Skeletal muscle satellite cell (primary cell): ENCODE results near the gene SLC30A7. TPM values are rescaled to one million over a fixed set of nuclear protein-coding genes. Genes with fewer than 3 reads are reported as not detected.
"Not testable (repeated sequence)": the region's sequence is repeated elsewhere in the genome, so short reads cannot be mapped to it uniquely, and the experiment has no call there.

Source experiments
- H3K27me3 ChIP-seq: 2 replicates; pipeline ENCODE4 v1.7.0; 2013; ENCODE audit warnings: low read length; ENCODE audit not compliant: control insufficient read depth, insufficient read depth
- H3K36me3 ChIP-seq: 2 replicates; pipeline ENCODE4 v1.7.0; 2013; ENCODE audit warnings: mild to moderate bottlenecking, control low read depth, low read length; ENCODE audit not compliant: insufficient read depth
- H3K4me1 ChIP-seq: 2 replicates; pipeline ENCODE4 v1.7.0; 2013; ENCODE audit warnings: low read length; ENCODE audit not compliant: control insufficient read depth, insufficient read depth
- H3K4me2 ChIP-seq: 2 replicates; pipeline ENCODE4 v1.7.0; 2013; ENCODE audit warnings: mild to moderate bottlenecking, low read length
- H3K4me3 ChIP-seq: 2 replicates; pipeline ENCODE4 v1.7.0; 2013; ENCODE audit warnings: low read length
- H3K9ac ChIP-seq: 2 replicates; pipeline ENCODE4 v1.7.0; 2013; ENCODE audit warnings: mild to moderate bottlenecking, low read depth, low read length, moderate library complexity
- H3K9me3 ChIP-seq: replicated peaks from 2 replicates; pipeline ENCODE4 v1.7.0; 2013; ENCODE audit warnings: mild to moderate bottlenecking, control low read depth, low read length
- total RNA-seq: library from RNA; depleted of rRNA; stranded (reverse); fragments of >200 nt; gene quantifications from 2 replicates; pipeline ENCODE4 v1.2.3, GENCODE V29; 2012; rRNA removed

The SLC30A7 gene
- 40.6 and 43.6 TPM in 2 replicates for total RNA-seq

GRCh38 chr1:100895540-100896480, at the start of gene SLC30A7:
SLC30A7 (plus strand) TSS chr1:100896090; CDS start chr1:100896263, 173 bp downstream.
- peaks cover 26% of the 10 kb centered on the region for H3K4me1 ChIP-seq
- peak within 1 kb of the TSS; percentile 77 for H3K4me3 ChIP-seq
- H3K4me2 ChIP-seq = peak within 1 kb of the TSS; percentile 94
- H3K9ac ChIP-seq = peak within 1 kb of the TSS; percentile 94
- H3K9me3 ChIP-seq = no peaks in the 10 kb centered on the region
- H3K36me3 ChIP-seq = peaks cover 24% of the 10 kb centered on the region
- H3K27me3 ChIP-seq = no peaks in the 10 kb centered on the region

GRCh38 chr1:100847361-100848082, 48.4 kb upstream of the SLC30A7 start:
- Histone ChIP-seq H3K4me3 (peak overlapping the region; percentile 33), H3K4me1 (peaks cover 10% of the 10 kb centered on the region), H3K9ac (peak overlapping the region; percentile 23), H3K9me3 (no peaks in the 10 kb centered on the region), H3K4me2 (peak overlapping the region; percentile 67), H3K27me3 (no peaks in the 10 kb centered on the region), H3K36me3 (no peaks in the 10 kb centered on the region)

- Histone ChIP-seq H3K4me1 (peaks cover 14% of the 10 kb centered on the region), H3K4me2 (no peak overlapping the region), H3K9me3 (peaks cover 4% of the 10 kb centered on the region), H3K9ac (no peak overlapping the region), H3K4me3 (no peak overlapping the region), H3K27me3 (no peaks in the 10 kb centered on the region), H3K36me3 (no peaks in the 10 kb centered on the region)
Observed at GRCh38 chr1:100851726-100852125, 44.2 kb upstream of the SLC30A7 start.

- Histone ChIP-seq H3K4me3 (no peak overlapping the region), H3K27me3 (no peaks in the 10 kb centered on the region), H3K9ac (no peak overlapping the region), H3K4me1 (peaks cover 14% of the 10 kb centered on the region), H3K36me3 (no peaks in the 10 kb centered on the region), H3K9me3 (peaks cover 4% of the 10 kb centered on the region), H3K4me2 (no peak overlapping the region)
Observed at GRCh38 chr1:100852976-100853375, 42.9 kb upstream of the SLC30A7 start.

- not testable (repeated sequence) for H3K36me3 ChIP-seq, H3K9ac ChIP-seq, H3K4me3 ChIP-seq, H3K27me3 ChIP-seq, H3K9me3 ChIP-seq
- H3K4me2 ChIP-seq = peak overlapping the region; percentile 51
- peaks cover 17% of the 10 kb centered on the region for H3K4me1 ChIP-seq
Observed at GRCh38 chr1:100855116-100855515, 40.8 kb upstream of the SLC30A7 start.

- H3K36me3 ChIP-seq = no peaks in the 10 kb centered on the region
- no peaks in the 10 kb centered on the region for H3K27me3 ChIP-seq
- no peak overlapping the region for H3K9ac ChIP-seq
- H3K9me3 ChIP-seq = peaks cover 6% of the 10 kb centered on the region
- H3K4me2 ChIP-seq = no peak overlapping the region
- H3K4me1 ChIP-seq = peaks cover 38% of the 10 kb centered on the region
- no peak overlapping the region for H3K4me3 ChIP-seq
Observed at GRCh38 chr1:100860397-100860991, 35.4 kb upstream of the SLC30A7 start.

GRCh38 chr1:100861379-100861778, 34.5 kb upstream of the SLC30A7 start:
- peak overlapping the region; percentile 74 for H3K9ac ChIP-seq
- H3K4me2 ChIP-seq = peak overlapping the region; percentile 42
- H3K36me3 ChIP-seq = no peaks in the 10 kb centered on the region
- peak overlapping the region; percentile 26 for H3K4me3 ChIP-seq
- H3K4me1 ChIP-seq = peaks cover 46% of the 10 kb centered on the region
- no peaks in the 10 kb centered on the region for H3K27me3 ChIP-seq
- H3K9me3 ChIP-seq = peaks cover 2% of the 10 kb centered on the region

GRCh38 chr1:100862591-100862990, 33.3 kb upstream of the SLC30A7 start:
- peaks cover 46% of the 10 kb centered on the region for H3K4me1 ChIP-seq
- H3K27me3 ChIP-seq = no peaks in the 10 kb centered on the region
- no peak overlapping the region for H3K4me3 ChIP-seq
- peak overlapping the region; percentile 42 for H3K4me2 ChIP-seq
- peaks cover 2% of the 10 kb centered on the region for H3K9me3 ChIP-seq
- H3K9ac ChIP-seq = peak overlapping the region; percentile 74
- no peaks in the 10 kb centered on the region for H3K36me3 ChIP-seq

GRCh38 chr1:100866041-100866900, 29.6 kb upstream of the SLC30A7 start:
- Histone ChIP-seq H3K4me3 (no peak overlapping the region), H3K27me3 (no peaks in the 10 kb centered on the region), H3K9ac (peak overlapping the region; percentile 72), H3K9me3 (no peaks in the 10 kb centered on the region), H3K4me2 (peak overlapping the region; percentile 33), H3K36me3 (no peaks in the 10 kb centered on the region), H3K4me1 (peaks cover 36% of the 10 kb centered on the region)

GRCh38 chr1:100866901-100867206, 29.0 kb upstream of the SLC30A7 start:
- no peaks in the 10 kb centered on the region for H3K36me3 ChIP-seq
- peaks cover 30% of the 10 kb centered on the region for H3K4me1 ChIP-seq
- no peak overlapping the region for H3K4me2 ChIP-seq
- peak overlapping the region; percentile 31 for H3K9ac ChIP-seq
- no peaks in the 10 kb centered on the region for H3K27me3 ChIP-seq
- no peak overlapping the region for H3K4me3 ChIP-seq
- H3K9me3 ChIP-seq = no peaks in the 10 kb centered on the region
